HL-60/S4 treated with phorbol 12-myristate 13-acetate at 8.2 ng/mL for 4 days and 3 days (cell line): ENCODE results near the gene PTCRA.
"Not testable (repeated sequence)": the region's sequence is repeated elsewhere in the genome, so short reads cannot be mapped to it uniquely, and the experiment has no call there.

ENCODE experiments used
- in situ Hi-C: fragments of 300-500 bp; cut with MboI; formaldehyde crosslinking; loops from 2 replicates; pipeline ENCODE4 v1.15.0; 2022; ENCODE audit warnings: low sequenced_read_pairs

The PTCRA gene

GRCh38 chr6:42915732-42916131 lies at the start of gene PTCRA:
Gene PTCRA, plus strand, starts transcription at chr6:42916053. Its CDS starts 17 bp downstream, at chr6:42916070.
- in situ Hi-C loops = loop anchor here (25.0 kb wide), 1 partner anchor 222 kb away; no protein-coding TSS in a partner anchor

DNA sequence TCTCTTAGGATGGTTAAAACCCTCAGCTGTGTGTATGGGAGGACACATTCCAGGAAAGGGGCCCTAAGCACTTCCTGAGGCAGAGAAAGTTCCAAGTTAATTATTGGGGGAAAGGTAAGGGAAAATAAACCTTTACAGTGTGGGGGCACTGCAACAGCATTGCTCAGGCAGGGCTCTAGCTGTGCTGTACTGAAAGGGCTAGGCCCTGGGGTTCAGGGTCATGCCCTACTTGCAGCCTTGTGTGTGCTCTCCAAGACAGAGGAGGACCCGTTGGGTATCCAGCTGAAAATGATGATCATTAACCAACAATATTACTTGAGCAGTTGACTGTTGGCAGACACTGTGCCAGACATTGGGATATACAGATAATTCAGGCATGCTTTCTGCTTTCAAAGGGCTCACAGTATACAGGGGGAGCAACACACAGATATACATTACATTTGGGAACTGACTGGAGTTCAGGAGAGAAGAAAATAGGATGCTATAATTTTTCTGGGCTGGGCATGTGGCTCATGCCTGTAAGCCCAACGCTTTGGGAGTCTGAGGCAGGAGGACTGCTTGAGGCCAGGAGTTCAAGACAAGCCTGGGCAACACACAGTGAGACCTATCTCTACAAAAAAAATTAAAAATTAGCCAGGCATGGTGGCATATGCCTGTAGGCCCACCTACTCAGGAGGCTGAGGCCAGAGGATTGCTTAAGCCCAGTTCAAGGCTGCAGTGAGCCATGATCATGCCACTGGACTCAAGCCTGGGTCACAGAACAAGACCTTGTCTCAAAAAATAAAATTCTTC lies 45.5 kb upstream of the PTCRA start:
- in situ Hi-C loops = loop anchor here (10.0 kb wide), 1 partner anchor 206 kb away; no protein-coding TSS in a partner anchor

DNA sequence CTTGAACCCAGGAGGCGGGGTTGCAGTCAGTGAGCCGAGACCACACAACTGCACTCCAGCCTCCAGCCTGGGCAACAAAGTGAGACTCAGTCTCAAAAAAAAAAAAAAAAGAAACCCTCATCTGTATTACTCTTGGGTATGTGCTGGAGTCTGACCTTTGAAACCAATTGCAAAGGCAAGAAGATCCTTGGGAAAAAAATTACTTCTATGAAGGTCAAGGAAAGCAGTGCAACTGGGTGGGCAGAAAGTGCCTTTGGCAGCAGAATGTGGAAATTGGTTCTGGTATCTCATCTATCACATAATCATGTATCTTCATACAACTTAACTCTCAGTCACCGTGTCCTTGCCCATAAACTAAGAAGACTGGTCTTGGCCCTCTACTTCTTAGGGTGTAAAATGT lies 44.1 kb upstream of the PTCRA start:
- in situ Hi-C loops = loop anchor here (10.0 kb wide), 1 partner anchor 207 kb away; no protein-coding TSS in a partner anchor

- in situ Hi-C loops = loop anchor here (10.0 kb wide), 1 partner anchor 209 kb away; no protein-coding TSS in a partner anchor
Observed at GRCh38 chr6:42873313-42873712, 42.5 kb upstream of the PTCRA start.

DNA sequence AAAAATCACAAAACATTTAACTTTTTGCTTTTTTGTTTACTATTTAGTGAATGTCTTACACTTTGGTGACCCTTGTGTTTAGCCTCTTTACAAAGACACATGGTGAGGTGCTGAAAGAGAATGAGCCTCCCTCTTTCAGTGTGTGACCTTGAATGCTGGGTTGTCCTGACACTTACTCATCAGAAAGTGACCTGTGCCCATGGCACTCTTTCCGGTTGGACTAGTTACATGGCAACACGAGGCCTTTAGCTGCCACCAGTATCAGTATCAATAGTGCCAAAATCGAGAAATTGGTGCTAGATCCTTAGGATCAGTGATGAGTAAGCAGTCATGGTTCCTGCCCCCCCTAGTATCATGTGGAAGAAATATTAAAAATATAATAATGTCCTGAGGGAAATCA lies 38.2 kb upstream of the PTCRA start:
- in situ Hi-C loops = loop anchor here (10.0 kb wide), 1 partner anchor 213 kb away; no protein-coding TSS in a partner anchor

- in situ Hi-C loops = loop anchor here (10.0 kb wide), 1 partner anchor 215 kb away; no protein-coding TSS in a partner anchor
Observed at GRCh38 chr6:42879372-42880239, 36.2 kb upstream of the PTCRA start, which contains the start of gene RPL7L1. Gene RPL7L1, plus strand, starts transcription at chr6:42879616. Its CDS starts 295 bp downstream, at chr6:42879911.

- in situ Hi-C loops = not testable (repeated sequence)
Observed at GRCh38 chr6:42880240-42880817, 35.5 kb upstream of the PTCRA start.

- in situ Hi-C loops = not testable (repeated sequence)
Observed at GRCh38 chr6:42880871-42881270, 35.0 kb upstream of the PTCRA start.

DNA sequence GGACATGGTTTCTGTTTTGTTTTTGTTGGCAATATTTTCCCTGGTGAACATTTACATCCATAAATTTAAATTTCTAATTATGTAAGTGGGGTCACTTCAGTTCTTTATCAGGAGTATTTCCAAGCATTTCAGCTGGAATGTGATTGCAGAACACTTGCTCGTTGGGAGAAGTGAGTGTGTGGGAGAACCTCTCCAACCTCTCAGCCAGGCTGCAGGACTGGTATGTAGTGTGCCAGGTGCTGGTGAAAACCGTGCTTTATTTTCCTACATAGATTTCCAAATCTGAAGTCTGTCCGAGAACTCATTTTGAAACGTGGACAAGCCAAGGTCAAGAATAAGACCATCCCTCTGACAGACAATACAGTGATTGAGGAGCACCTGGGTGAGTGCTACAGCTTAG lies 30.2 kb upstream of the PTCRA start:
- in situ Hi-C loops = no loop called here

DNA sequence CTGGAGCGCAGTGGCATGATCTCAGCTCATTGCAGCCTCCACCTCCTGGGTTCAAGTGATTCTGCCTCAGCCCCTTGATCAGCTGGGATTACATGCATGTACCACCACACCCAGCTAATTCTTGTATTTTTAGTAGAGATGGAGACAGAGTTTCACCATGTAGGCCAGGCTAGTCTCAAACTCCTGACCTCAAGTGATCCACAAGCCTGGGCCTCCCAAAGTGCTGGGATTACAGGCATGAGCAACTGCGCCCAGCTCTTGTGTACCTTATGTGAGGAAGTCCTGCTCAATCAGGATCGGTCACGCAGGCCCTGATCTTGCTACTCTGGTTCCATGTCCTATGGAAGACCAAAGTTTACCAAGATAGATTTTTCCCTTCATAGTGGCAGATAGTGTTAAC lies 27.7 kb upstream of the PTCRA start:
- in situ Hi-C loops = not testable (repeated sequence)

DNA sequence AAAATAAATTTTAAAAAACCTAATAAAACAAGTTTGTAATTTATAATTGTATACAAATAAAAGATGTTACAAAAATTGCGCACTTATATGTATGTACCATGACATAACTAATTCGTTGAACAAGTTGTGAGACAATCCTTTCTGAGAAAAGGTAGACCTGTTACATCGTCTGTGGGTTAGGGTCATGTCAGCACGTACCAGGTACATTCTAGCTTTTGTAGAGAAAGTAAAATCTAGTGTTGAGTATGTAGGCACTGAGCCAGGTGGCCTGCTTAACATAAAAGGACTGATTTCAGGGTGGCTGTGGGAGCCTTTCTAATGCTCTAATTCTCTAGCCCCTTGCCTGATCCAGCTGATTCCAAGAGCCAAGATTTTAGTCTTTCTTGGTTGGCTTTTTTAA lies 26.0 kb upstream of the PTCRA start:
- in situ Hi-C loops = no loop called here

GRCh38 chr6:42890311-42891198 lies 25.3 kb upstream of the PTCRA start:
- in situ Hi-C loops = no loop called here

GRCh38 chr6:42891199-42891722 lies 24.6 kb upstream of the PTCRA start:
- in situ Hi-C loops = no loop called here

DNA sequence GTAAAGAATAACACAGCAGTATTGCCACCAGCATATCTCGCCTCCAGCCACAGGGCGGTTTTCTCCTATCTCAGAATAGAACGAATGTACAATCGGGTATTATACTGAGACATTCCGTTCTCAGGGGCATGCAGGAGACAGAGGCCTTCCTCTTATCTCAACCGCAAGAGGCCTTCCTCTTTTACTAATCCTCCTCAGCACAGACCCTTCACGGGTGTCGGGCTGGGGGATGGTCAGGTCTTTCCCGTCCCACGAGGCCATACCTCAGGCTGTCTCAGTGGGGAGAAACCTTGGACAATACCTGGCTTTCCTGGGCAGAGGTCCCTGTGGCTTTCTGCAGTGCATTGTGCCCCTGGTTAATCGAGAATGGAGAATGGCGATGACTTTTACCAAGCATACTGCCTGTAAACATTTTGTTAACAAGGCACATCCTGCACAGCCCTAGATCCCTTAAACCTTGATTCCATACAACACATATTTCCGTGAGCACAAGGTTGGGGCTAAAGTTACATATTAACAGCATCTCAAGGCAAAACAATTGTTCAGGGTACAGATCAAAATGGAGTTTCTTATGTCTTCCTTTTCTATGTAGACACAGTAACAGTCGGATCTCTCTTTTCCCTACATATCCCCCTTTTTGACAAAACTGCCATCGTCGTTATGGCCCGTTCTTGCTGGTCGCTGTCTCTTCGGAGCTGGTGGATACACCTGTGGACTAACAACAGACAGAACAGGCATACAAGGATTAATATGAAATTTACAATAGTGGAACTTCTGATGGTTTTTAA lies 21.6 kb upstream of the PTCRA start:
- in situ Hi-C loops = not testable (repeated sequence)

GRCh38 chr6:42896178-42896719 lies 19.6 kb upstream of the PTCRA start:
- in situ Hi-C loops = no loop called here

DNA sequence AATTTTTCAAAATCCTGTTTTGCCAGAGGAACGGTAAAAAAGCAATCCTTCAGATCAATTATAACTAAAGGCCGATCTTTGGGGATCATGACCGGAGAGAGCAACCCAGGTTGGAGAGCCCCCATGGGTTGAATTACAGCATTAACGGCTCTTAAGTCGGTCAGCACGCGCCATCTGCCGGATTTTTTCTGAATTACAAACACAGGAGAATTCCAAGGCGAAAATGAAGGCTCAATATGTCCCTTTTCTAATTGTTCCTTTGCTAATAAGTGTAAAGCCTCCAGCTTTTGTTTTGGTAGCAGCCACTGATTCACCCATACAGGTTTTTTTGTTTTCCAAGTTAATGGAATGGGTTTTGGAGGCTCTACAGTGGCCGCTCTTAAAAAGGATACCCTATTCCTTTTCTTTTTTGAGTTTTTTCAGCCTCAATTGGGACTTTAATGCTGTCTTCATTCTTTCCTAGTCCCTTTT lies 16.9 kb upstream of the PTCRA start:
- in situ Hi-C loops = no loop called here

GRCh38 chr6:42899871-42900270 lies 16.0 kb upstream of the PTCRA start:
- in situ Hi-C loops = loop anchor here (25.0 kb wide), 1 partner anchor 237 kb away; no protein-coding TSS in a partner anchor

DNA sequence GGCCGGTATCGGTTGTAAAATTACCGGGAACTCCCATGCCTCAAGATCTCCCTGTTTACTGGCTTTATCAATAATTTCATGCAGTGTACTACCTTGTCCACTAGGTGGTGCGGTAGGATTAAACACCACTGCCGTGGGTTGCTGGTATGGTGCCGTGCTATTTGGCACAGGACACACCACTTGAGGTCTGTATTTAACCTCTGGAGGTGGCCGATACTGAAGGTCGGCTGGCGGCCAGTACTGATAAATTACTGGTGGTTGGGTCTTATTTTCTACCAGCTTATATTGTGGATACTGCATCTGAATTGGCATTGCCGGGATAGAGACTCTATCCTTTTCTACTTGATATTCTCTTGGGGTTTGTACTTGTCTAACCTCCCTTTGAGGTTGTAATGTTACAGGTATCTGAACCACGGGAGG lies 14.3 kb upstream of the PTCRA start:
- in situ Hi-C loops = loop anchor here (25.0 kb wide), 1 partner anchor 236 kb away; no protein-coding TSS in a partner anchor
